Astrocyte (in vitro differentiated cells and primary cell): Measurements from ENCODE around the gene NME1. TPM values are rescaled to one million over a fixed set of nuclear protein-coding genes. Genes with fewer than 3 reads are reported as not detected.

Source experiments
- DNase-seq: peaks from one replicate; pipeline ENCODE4 v3.0.0-alpha.2; 2010; ENCODE audit warnings: low read depth
- FAIRE-seq: peaks from 2 replicates; lab custom pipeline; 2011; peaks lifted over from hg19 to GRCh38; lab: Jason Lieb, UNC
- H2AFZ ChIP-seq: 2 replicates; pipeline ENCODE4 v1.6.0; 2012; ENCODE audit warnings: low read depth, low read length, inconsistent platforms
- H3K27ac ChIP-seq: 2 replicates; pipeline ENCODE4 v1.5.1; 2011; ENCODE audit warnings: low read depth, low read length, inconsistent platforms
- H3K27me3 ChIP-seq: 2 replicates; pipeline ENCODE4 v1.6.0; 2011; ENCODE audit warnings: low read length, inconsistent platforms; ENCODE audit not compliant: insufficient read depth
- H3K36me3 ChIP-seq: 2 replicates; pipeline ENCODE4 v1.5.1; 2011; ENCODE audit warnings: low read length, inconsistent platforms; ENCODE audit not compliant: insufficient read depth
- H3K4me1 ChIP-seq: 2 replicates; pipeline ENCODE4 v1.5.1; 2011; ENCODE audit warnings: low read length, inconsistent platforms; ENCODE audit not compliant: insufficient read depth
- H3K4me2 ChIP-seq: 2 replicates; pipeline ENCODE4 v1.6.0; 2012; ENCODE audit warnings: low read length, inconsistent platforms
- H3K4me3 ChIP-seq: 2 replicates; pipeline ENCODE4 v1.5.1; 2011; ENCODE audit warnings: low read depth, mild to moderate bottlenecking, low read length, inconsistent platforms; ENCODE audit not compliant: insufficient read depth
- H3K79me2 ChIP-seq: 2 replicates; pipeline ENCODE4 v1.6.0; 2012; ENCODE audit warnings: mild to moderate bottlenecking, low read length, inconsistent platforms; ENCODE audit not compliant: insufficient read depth
- H3K9ac ChIP-seq: 2 replicates; pipeline ENCODE4 v1.6.0; 2012; ENCODE audit warnings: mild to moderate bottlenecking, low read length, inconsistent platforms
- H3K9me3 ChIP-seq: 2 replicates; pipeline ENCODE4 v1.5.1; 2012; ENCODE audit warnings: low read depth, mild to moderate bottlenecking, low read length, inconsistent platforms; ENCODE audit not compliant: insufficient read depth
- H4K20me1 ChIP-seq: 2 replicates; pipeline ENCODE4 v1.6.0; 2012; ENCODE audit warnings: low read length, inconsistent platforms; ENCODE audit not compliant: insufficient read depth
- H3K27ac Mint-ChIP-seq: one replicate; pipeline ENCODE4 v1.8.0; 2021; ENCODE audit warnings: mild to moderate bottlenecking, mixed read lengths; ENCODE audit not compliant: unreplicated experiment
- H3K27me3 Mint-ChIP-seq: one replicate; pipeline ENCODE4 v1.8.0; 2021; ENCODE audit warnings: low read depth, mixed read lengths; ENCODE audit not compliant: unreplicated experiment
- H3K36me3 Mint-ChIP-seq: one replicate; pipeline ENCODE4 v1.8.0; 2021; ENCODE audit warnings: low read depth, mixed read lengths; ENCODE audit not compliant: unreplicated experiment
- H3K4me1 Mint-ChIP-seq: one replicate; pipeline ENCODE4 v1.8.0; 2021; ENCODE audit warnings: low read depth, mixed read lengths; ENCODE audit not compliant: unreplicated experiment
- H3K4me3 Mint-ChIP-seq: one replicate; pipeline ENCODE4 v1.8.0; 2021; ENCODE audit warnings: mild to moderate bottlenecking, moderate library complexity, mixed read lengths; ENCODE audit not compliant: unreplicated experiment
- H3K9me3 Mint-ChIP-seq: one replicate; pipeline ENCODE4 v1.8.0; 2021; ENCODE audit warnings: mild to moderate bottlenecking, mixed read lengths; ENCODE audit not compliant: unreplicated experiment
- EZH2 ChIP-seq: IDR thresholded peaks from 2 replicates; pipeline ENCODE4 v1.6.1; 2012; ENCODE audit warnings: mild to moderate bottlenecking, low read length, inconsistent platforms; ENCODE audit not compliant: insufficient read depth
- total RNA-seq: library from RNA; stranded (reverse); gene quantifications from 2 replicates; pipeline ENCODE4 v1.2.1, GENCODE V29; 2021
- TF ChIP-seq, protein P1 (sequence below): IDR thresholded peaks from 2 replicates; pipeline ENCODE4 v1.5.1; 2011; ENCODE audit warnings: low read depth, mild to moderate bottlenecking, inconsistent platforms, low read length, moderate library complexity; ENCODE audit not compliant: insufficient read depth

NME1 gene
- total RNA-seq, 1 donor from 2014 or later = 236 TPM

GRCh38 chr17:51144266-51145022, 8.9 kb upstream of the NME1 start:
- no peak for FAIRE-seq
- no peaks in the 10 kb centered on the region for H3K79me2 ChIP-seq
- Mint-ChIP-seq H3K4me3 (no peak overlapping the region), H3K36me3 (no peaks in the 10 kb centered on the region), H3K4me1 (peaks cover 6% of the 10 kb centered on the region), H3K9me3 (no peaks in the 10 kb centered on the region), H3K27me3 (no peaks in the 10 kb centered on the region), H3K27ac (no peak overlapping the region)
- H2AFZ ChIP-seq = no peak overlapping the region
- no peak overlapping the region for H3K9ac ChIP-seq
- no peaks in the 10 kb centered on the region for H4K20me1 ChIP-seq
- H3K27me3 ChIP-seq = no peaks in the 10 kb centered on the region
- H3K4me3 ChIP-seq = no peak overlapping the region
- no peaks in the 10 kb centered on the region for H3K4me1 ChIP-seq
- no peaks in the 10 kb centered on the region for H3K36me3 ChIP-seq
- no peak for DNase-seq
- H3K9me3 ChIP-seq = no peaks in the 10 kb centered on the region
- no peak for TF ChIP-seq EZH2
- TF ChIP-seq, protein P1, sequence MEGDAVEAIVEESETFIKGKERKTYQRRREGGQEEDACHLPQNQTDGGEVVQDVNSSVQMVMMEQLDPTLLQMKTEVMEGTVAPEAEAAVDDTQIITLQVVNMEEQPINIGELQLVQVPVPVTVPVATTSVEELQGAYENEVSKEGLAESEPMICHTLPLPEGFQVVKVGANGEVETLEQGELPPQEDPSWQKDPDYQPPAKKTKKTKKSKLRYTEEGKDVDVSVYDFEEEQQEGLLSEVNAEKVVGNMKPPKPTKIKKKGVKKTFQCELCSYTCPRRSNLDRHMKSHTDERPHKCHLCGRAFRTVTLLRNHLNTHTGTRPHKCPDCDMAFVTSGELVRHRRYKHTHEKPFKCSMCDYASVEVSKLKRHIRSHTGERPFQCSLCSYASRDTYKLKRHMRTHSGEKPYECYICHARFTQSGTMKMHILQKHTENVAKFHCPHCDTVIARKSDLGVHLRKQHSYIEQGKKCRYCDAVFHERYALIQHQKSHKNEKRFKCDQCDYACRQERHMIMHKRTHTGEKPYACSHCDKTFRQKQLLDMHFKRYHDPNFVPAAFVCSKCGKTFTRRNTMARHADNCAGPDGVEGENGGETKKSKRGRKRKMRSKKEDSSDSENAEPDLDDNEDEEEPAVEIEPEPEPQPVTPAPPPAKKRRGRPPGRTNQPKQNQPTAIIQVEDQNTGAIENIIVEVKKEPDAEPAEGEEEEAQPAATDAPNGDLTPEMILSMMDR = no peak
- H3K4me2 ChIP-seq = no peak overlapping the region
- H3K27ac ChIP-seq = no peak overlapping the region

- no peak for FAIRE-seq
- Histone ChIP-seq H3K4me2 (no peak overlapping the region), H2AFZ (no peak overlapping the region), H3K27ac (no peak overlapping the region), H3K4me1 (peaks cover 4% of the 10 kb centered on the region), H3K79me2 (no peaks in the 10 kb centered on the region), H4K20me1 (no peaks in the 10 kb centered on the region), H3K9me3 (no peaks in the 10 kb centered on the region), H3K9ac (no peak overlapping the region), H3K4me3 (no peak overlapping the region), H3K27me3 (no peaks in the 10 kb centered on the region), H3K36me3 (no peaks in the 10 kb centered on the region)
- TF ChIP-seq EZH2 = no peak
- TF ChIP-seq, protein P1 = no peak
- Mint-ChIP-seq H3K27ac (peak overlapping the region; percentile 55), H3K9me3 (no peaks in the 10 kb centered on the region), H3K36me3 (no peaks in the 10 kb centered on the region), H3K4me3 (no peak overlapping the region), H3K4me1 (peaks cover 6% of the 10 kb centered on the region), H3K27me3 (no peaks in the 10 kb centered on the region)
- DNase-seq = no peak
Measured at GRCh38 chr17:51147650-51148049, 5.7 kb upstream of the NME1 start.

- no peak for FAIRE-seq
- Mint-ChIP-seq H3K27me3 (no peaks in the 10 kb centered on the region), H3K36me3 (no peaks in the 10 kb centered on the region), H3K4me3 (no peak overlapping the region), H3K9me3 (no peaks in the 10 kb centered on the region), H3K27ac (no peak overlapping the region), H3K4me1 (peaks cover 6% of the 10 kb centered on the region)
- no peaks in the 10 kb centered on the region for H3K9me3 ChIP-seq
- no peak for TF ChIP-seq EZH2
- TF ChIP-seq, protein P1 = no peak
- H3K27ac ChIP-seq = no peak overlapping the region
- peaks cover 8% of the 10 kb centered on the region for H3K79me2 ChIP-seq
- DNase-seq = no peak
- no peak overlapping the region for H2AFZ ChIP-seq
- no peaks in the 10 kb centered on the region for H3K36me3 ChIP-seq
- H3K9ac ChIP-seq = no peak overlapping the region
- H3K27me3 ChIP-seq = no peaks in the 10 kb centered on the region
- H3K4me1 ChIP-seq = peaks cover 8% of the 10 kb centered on the region
- H4K20me1 ChIP-seq = no peaks in the 10 kb centered on the region
- H3K4me2 ChIP-seq = no peak overlapping the region
- H3K4me3 ChIP-seq = no peak overlapping the region
Measured at GRCh38 chr17:51149163-51149562, 4.2 kb upstream of the NME1 start.
